Measurements from ENCODE around the gene NWD2. TPM values are rescaled to one million over a fixed set of nuclear protein-coding genes. Genes with fewer than 3 reads are reported as not detected.
"Not testable (repeated sequence)": the region's sequence is repeated elsewhere in the genome, so short reads cannot be mapped to it uniquely, and the experiment has no call there.

The NWD2 gene
- not detected in 2 replicates for total RNA-seq (2014; rRNA removed; shearing (Covaris generic))
- not detected in 2 replicates for polyA plus RNA-seq (2015; cell fraction: cytosol; rRNA removed)
- not detected in 2 replicates for polyA plus RNA-seq (2015; cell fraction: nucleus; rRNA removed)

DNA sequence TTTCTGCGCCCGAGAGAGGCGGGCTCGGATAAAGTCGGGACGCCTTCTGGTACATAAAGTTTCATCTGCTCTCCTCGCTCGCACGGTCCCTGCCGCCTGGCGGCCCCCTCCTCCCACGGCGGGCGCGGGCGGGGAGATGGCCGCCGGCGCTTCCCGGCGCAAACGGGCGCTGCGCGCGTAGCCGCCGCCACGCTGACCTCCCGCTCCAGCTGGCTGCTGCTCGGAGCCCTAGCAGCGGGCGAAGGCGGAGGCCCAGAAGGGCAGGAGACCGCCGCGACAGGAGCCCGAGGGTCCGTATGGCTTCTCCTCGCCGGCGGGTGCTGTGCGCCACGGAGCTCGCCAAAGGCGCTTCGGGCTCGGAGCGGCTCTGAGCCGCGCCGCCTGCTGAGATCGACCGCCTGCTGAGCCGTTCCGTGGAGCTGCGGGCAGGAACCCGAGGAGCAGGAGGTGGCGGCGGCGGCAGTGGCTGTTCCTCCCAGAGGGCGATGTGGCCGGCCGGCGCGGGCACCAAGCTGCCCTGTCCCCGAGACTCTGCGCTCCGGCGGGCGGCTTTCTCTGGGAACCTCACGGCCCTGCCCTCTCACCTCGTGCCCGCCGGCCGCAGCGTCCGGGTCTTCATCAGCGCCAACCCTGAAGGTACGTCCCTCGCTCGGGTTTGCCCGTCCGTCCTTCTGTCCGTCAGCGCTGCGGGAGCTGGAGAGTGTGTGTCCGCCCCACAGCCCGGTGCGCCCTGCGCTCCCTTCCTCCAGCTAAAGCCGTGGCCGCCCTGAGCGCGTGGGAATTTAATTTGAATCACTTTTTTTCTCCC, at the start of gene NWD2:
Gene NWD2 (plus strand): TSS at position 161 of the 808 bp plus-strand sequence. CDS start 325 bp downstream, at position 486.
- in situ Hi-C loops (cut with HindIII; ENCODE audit: low pct_unique_long_range_greater_than_20kb, low sequenced_read_pairs) = no loop called here

DNA sequence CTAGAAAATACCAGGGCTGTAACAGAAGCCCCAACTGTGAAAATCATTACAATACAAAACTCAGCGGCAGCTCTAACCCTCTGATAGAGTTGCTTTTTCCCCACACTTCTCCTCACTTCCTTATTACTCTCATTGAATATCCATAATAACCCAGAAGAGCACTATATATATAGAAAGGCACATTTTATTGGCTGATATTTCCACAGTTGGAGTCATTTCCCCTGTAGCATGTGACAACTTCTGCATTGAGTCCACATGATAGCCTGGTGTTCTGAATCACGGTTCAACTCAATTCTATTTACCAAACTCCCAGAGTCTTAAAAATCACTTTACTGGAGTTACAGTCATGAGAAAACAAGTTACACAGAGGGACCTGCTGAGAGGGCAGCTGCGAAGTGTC, 46.6 kb upstream of the NWD2 start:
- in situ Hi-C loops (cut with HindIII; ENCODE audit: low pct_unique_long_range_greater_than_20kb, low sequenced_read_pairs) = no loop called here
- DNase-seq (ENCODE audit: low read depth, low spot score) = no peak

More for the DNA sequence above, at the start of gene NWD2:
- no peak for DNase-seq (ENCODE audit: low read depth, low spot score)

GRCh38 chr4:37204740-37205139, 39.8 kb upstream of the NWD2 start:
- in situ Hi-C loops (cut with HindIII; ENCODE audit: low pct_unique_long_range_greater_than_20kb, low sequenced_read_pairs); DNase-seq (ENCODE audit: low read depth, low spot score): not testable (repeated sequence)

GRCh38 chr4:37216209-37216608, 28.3 kb upstream of the NWD2 start:
- DNase-seq (ENCODE audit: low read depth, low spot score) = no peak
- in situ Hi-C loops (cut with HindIII; ENCODE audit: low pct_unique_long_range_greater_than_20kb, low sequenced_read_pairs) = no loop called here

DNA sequence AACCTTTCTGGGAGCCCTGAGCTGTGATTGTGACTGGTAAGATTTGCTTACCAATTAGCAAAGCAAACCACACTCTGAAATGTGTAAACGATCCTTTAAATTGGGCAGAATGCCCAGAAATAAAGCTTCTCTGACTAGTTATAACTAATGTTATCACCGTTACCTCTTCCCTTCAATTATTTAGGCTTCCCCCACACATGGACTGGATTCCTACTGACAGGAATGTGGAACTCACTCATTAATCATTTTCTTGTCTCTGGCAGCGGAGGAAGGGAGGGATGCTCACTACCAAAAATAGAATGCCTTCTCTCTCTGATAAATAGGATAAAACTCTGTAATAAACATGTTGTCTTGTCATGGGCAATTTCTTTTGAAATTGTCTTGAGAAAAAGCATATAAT, 25.3 kb upstream of the NWD2 start:
- in situ Hi-C loops (cut with HindIII; ENCODE audit: low pct_unique_long_range_greater_than_20kb, low sequenced_read_pairs) = no loop called here
- DNase-seq (ENCODE audit: low read depth, low spot score) = no peak

DNA sequence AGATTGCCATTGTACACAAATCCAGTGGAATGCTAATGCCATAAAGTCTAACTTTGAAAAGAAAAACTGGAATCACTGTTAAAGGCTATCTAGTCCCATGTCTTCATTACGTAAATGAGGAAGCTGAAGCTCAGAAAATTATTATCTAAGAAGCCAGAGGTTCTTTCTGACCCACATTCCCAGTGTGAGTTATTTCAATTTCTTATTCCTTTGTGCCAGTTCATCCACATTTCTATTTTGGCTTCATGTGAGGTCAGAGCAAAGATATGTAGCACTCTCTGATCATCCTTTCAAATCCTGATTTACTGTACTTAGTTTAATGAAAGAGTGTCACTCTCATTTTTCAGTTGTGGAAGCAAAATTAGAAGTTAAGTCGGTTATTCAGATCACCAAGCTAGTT, 24.6 kb upstream of the NWD2 start:
- in situ Hi-C loops (cut with HindIII; ENCODE audit: low pct_unique_long_range_greater_than_20kb, low sequenced_read_pairs) = no loop called here
- no peak for DNase-seq (ENCODE audit: low read depth, low spot score)

DNA sequence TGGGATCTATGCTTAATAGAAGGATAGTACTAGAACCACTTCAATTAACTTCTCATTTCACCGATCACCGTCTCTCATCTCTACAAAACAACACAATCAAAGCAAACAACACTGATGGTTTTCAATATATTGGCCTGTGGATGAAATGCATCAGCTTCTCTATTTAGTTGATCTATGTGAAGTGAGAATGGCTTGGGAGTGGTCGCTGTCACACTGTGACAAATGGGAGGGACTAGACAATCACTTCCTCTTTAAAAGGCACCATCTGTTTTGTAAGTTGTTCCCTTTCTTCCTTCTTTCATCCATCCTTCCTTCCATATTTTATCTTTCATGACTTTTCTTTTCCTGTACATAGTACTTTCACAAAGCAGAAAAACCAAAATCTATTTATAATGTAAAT, 23.9 kb upstream of the NWD2 start:
- in situ Hi-C loops (cut with HindIII; ENCODE audit: low pct_unique_long_range_greater_than_20kb, low sequenced_read_pairs) = no loop called here
- no peak for DNase-seq (ENCODE audit: low read depth, low spot score)

- DNase-seq (ENCODE audit: low read depth, low spot score) = no peak
- in situ Hi-C loops (cut with HindIII; ENCODE audit: low pct_unique_long_range_greater_than_20kb, low sequenced_read_pairs) = no loop called here
Observed at GRCh38 chr4:37223732-37224131, 20.8 kb upstream of the NWD2 start.

DNA sequence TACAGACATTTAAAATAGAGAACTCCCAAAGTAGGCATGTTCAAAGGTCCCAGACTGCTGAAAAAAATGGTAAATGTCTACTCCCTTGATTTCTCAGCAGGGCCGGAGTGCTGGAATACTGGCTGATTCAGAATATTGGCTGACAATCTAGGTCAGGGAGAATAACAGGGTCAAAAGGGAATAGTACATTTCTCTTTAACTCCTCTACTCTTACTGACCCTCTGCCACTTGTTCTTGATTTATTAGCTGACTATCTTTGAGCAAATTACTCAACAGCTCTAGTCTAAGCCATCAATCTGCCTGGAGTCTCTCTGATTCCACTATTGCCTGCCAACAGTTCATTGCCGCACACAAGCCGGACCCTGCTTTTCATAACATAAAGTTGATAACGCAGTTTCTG, 19.7 kb upstream of the NWD2 start:
- in situ Hi-C loops (cut with HindIII; ENCODE audit: low pct_unique_long_range_greater_than_20kb, low sequenced_read_pairs) = no loop called here
- DNase-seq (ENCODE audit: low read depth, low spot score) = no peak

GRCh38 chr4:37225778-37226177, 18.8 kb upstream of the NWD2 start:
- DNase-seq (ENCODE audit: low read depth, low spot score) = no peak
- in situ Hi-C loops (cut with HindIII; ENCODE audit: low pct_unique_long_range_greater_than_20kb, low sequenced_read_pairs) = no loop called here

- no peak for DNase-seq (ENCODE audit: low read depth, low spot score)
- in situ Hi-C loops (cut with HindIII; ENCODE audit: low pct_unique_long_range_greater_than_20kb, low sequenced_read_pairs) = no loop called here
Observed at GRCh38 chr4:37232315-37232714, 12.2 kb upstream of the NWD2 start.

GRCh38 chr4:37236165-37236564, 8.4 kb upstream of the NWD2 start:
- in situ Hi-C loops (cut with HindIII; ENCODE audit: low pct_unique_long_range_greater_than_20kb, low sequenced_read_pairs) = no loop called here
- no peak for DNase-seq (ENCODE audit: low read depth, low spot score)

DNA sequence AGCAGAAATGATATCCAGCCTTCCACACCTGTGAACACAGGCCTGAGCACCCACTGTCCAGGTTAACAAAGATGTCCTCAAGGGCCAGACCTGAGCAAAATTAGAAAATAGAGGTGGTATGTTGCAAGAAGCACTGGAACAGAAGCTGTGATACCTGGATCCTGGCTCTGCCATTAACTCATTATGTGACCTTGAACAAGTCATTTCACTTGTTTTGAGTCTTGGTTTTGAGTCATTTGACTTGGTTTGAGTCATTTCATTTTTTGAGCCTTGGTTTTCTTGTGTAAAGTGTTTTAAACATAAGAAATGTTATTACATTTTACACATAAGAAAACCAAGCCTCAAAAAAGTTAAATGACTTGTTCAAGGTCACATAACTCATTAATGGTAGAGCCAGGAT, 2.9 kb upstream of the NWD2 start:
- in situ Hi-C loops (cut with HindIII; ENCODE audit: low pct_unique_long_range_greater_than_20kb, low sequenced_read_pairs) = no loop called here
- DNase-seq (ENCODE audit: low read depth, low spot score) = no peak

- peak; percentile 12 for DNase-seq (ENCODE audit: low read depth, low spot score)
- in situ Hi-C loops (cut with HindIII; ENCODE audit: low pct_unique_long_range_greater_than_20kb, low sequenced_read_pairs) = no loop called here
Observed at GRCh38 chr4:37243051-37243450, 1.5 kb upstream of the NWD2 start.

DNA sequence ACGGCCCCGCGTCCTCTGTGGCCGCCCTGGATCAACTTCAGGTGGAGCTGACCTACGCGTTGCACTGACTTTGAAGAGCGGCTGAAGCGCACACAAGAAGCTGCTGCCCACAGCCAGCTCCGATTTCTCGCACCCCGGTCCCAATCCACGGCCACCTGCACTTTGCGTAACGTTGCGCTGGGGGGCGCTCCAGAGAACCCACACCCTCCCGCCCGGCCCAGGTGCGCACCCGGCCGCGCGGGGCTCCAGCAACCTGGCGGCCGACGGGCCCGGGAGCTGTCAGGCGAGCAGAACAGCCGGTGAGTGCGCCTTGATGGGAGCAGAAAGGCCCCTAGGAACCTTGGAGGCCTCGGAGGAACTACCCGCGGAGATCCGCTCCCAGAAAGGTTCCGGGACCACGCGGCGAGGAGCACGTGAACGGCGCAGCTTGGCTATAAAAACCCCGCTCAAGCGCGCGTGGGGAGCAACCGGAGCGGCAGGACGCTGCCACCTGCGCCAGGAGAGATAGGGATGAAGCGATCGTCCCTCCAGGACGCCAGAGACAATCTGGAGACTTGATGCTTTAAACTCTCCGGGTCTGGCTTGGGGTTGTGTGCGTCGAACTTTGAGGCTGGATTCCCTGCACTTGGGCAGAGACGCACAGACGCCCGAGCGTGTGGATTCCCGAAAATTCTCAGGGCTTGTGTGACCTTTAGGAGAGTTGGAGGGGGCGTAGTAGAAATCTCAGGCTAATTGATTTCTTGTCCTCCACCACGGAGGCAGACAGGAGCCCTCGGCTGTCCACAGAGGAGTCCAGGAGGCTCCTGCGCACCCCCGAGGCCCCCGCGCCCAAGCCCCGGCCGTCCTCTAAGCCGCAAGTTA, 591 bp upstream of the NWD2 start:
- in situ Hi-C loops (cut with HindIII; ENCODE audit: low pct_unique_long_range_greater_than_20kb, low sequenced_read_pairs) = no loop called here
- no peak for DNase-seq (ENCODE audit: low read depth, low spot score)

- no peak for DNase-seq (ENCODE audit: low read depth, low spot score)
- in situ Hi-C loops (cut with HindIII; ENCODE audit: low pct_unique_long_range_greater_than_20kb, low sequenced_read_pairs) = no loop called here
Observed at GRCh38 chr4:37245391-37245954, 930 bp downstream of the NWD2 start.

DNA sequence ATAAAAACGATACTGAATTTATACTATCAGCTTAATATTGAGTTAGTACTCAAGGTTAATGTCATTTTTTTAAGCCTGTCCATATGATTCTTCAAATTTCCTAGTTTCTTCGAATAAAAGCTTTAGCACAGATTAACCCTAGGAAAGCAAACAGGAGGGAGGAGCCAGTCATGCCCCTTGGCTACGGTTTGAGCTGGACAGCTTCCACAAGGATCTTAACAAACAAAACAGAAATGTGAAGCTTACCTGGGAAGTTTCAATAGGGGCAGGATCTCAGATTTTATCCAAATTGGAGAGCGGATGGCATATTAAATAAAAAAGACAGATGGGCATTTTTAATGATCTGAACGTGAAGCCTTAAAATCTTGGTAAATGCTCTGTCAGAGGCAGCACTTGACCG, 2.3 kb downstream of the NWD2 start:
- no peak for DNase-seq (ENCODE audit: low read depth, low spot score)
- in situ Hi-C loops (cut with HindIII; ENCODE audit: low pct_unique_long_range_greater_than_20kb, low sequenced_read_pairs) = no loop called here

GRCh38 chr4:37258221-37258620, 13.7 kb downstream of the NWD2 start:
- in situ Hi-C loops (cut with HindIII; ENCODE audit: low pct_unique_long_range_greater_than_20kb, low sequenced_read_pairs) = no loop called here
- DNase-seq (ENCODE audit: low read depth, low spot score) = no peak

Measured in SK-MEL-5 (cell line).